ENCODE measurements around the gene CTXN1.

The CTXN1 gene

DNA sequence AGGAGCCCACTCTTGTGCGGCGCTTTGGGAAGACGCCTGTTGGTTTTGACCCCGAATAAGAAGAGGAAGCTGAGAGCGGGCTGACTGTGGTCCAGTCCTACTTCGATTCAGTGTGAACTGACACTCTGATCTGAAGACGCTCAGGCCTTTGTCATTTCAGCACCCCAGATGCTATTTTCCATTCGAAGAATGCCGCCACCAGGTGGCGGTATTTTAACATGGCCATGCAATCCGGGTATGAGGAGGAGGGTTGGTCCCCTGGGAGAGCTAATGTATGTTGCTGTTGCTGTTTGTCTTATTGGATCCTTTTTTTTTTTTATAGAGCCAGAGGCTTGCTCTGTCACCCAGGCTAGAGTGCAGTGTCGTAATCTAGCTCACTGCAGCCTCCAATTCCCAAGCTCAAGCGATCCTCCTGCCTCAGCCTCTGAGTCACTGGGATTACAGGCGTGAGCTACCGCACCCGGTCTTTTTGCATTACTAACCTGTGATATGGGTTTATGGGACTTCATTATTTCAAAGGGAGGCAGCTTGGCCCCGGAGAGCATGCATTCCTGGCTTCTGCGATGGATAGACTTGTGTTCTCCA, 18.3 kb upstream of the CTXN1 start (continued):
- TF ChIP-seq SCRT2 (tag by site-specific recombination; IDR thresholded peaks at IDR 0.05) (peak; percentile 62), ZSCAN30 (tag by site-specific recombination; IDR thresholded peaks at IDR 0.05) (0 out of 2 replicates have a peak, but pooled peaks have one; percentile 23), ZBTB17 (tag by site-specific recombination; IDR thresholded peaks at IDR 0.05) (peak; percentile 57), RBAK (tag by site-specific recombination; IDR thresholded peaks at IDR 0.05) (no peak), ZNF629 (tag by site-specific recombination; IDR thresholded peaks at IDR 0.05) (peak; percentile 32; the same call in 1 of the 2 replicates), ZNF654 (tag by site-specific recombination; IDR thresholded peaks at IDR 0.05; ENCODE audit: low read depth) (peak; percentile 86), ZNF510 (tag by site-specific recombination; IDR thresholded peaks at IDR 0.05; ENCODE audit: insufficient replicate concordance) (no peak), ZNF423 (tag by site-specific recombination; IDR thresholded peaks at IDR 0.05) (no peak), ZBTB21 (tag by site-specific recombination; IDR thresholded peaks at IDR 0.05) (peak; percentile 28; the same call in 1 of the 2 replicates), GLIS2 (tag by site-specific recombination; IDR thresholded peaks at IDR 0.05) (no peak), ZNF146 (tag by site-specific recombination; IDR thresholded peaks at IDR 0.05) (no peak), ZNF677 (tag by site-specific recombination; IDR thresholded peaks at IDR 0.05) (no peak), ZFP69B (tag by site-specific recombination; IDR thresholded peaks at IDR 0.05) (peak; percentile 61; the same call in 1 of the 2 replicates), TRIM28 (IDR thresholded peaks at IDR 0.05; ENCODE audit: borderline replicate concordance, low read length) (no peak), ZNF692 (tag by site-specific recombination; IDR thresholded peaks at IDR 0.05) (peak; percentile 64; the same call in 1 of the 2 replicates), ZNF558 (tag by site-specific recombination; IDR thresholded peaks at IDR 0.05) (peak; percentile 68; the same call in 1 of the 2 replicates), ZNF10 (tag by site-specific recombination; IDR thresholded peaks at IDR 0.05) (0 out of 2 replicates have a peak, but pooled peaks have one; percentile 29), ZNF544 (tag by site-specific recombination; IDR thresholded peaks at IDR 0.05) (no peak), ZSCAN23 (tag by site-specific recombination; IDR thresholded peaks at IDR 0.05) (0 out of 2 replicates have a peak, but pooled peaks have one; percentile 44), ZFP37 (tag by site-specific recombination; IDR thresholded peaks at IDR 0.05) (peak; percentile 79; the same call in 1 of the 2 replicates), ZNF24 (tag by site-specific recombination; IDR thresholded peaks at IDR 0.05) (0 out of 2 replicates have a peak, but pooled peaks have one; percentile 17), OVOL3 (tag by site-specific recombination; IDR thresholded peaks at IDR 0.05) (0 out of 2 replicates have a peak, but pooled peaks have one; percentile 21), ZNF341 (tag by site-specific recombination; IDR thresholded peaks at IDR 0.05; ENCODE audit: low read depth) (no peak), ZFHX2 (tag by site-specific recombination; conservative IDR thresholded peaks at IDR 0.05) (peak; percentile 36), ZFP41 (tag by site-specific recombination; IDR thresholded peaks at IDR 0.05; ENCODE audit: borderline replicate concordance) (no peak), BCL11A (tag by site-specific recombination; IDR thresholded peaks at IDR 0.05; ENCODE audit: low read depth) (peak; percentile 15; the same call in 1 of the 2 replicates)
- TF ChIP-seq, protein P1, sequence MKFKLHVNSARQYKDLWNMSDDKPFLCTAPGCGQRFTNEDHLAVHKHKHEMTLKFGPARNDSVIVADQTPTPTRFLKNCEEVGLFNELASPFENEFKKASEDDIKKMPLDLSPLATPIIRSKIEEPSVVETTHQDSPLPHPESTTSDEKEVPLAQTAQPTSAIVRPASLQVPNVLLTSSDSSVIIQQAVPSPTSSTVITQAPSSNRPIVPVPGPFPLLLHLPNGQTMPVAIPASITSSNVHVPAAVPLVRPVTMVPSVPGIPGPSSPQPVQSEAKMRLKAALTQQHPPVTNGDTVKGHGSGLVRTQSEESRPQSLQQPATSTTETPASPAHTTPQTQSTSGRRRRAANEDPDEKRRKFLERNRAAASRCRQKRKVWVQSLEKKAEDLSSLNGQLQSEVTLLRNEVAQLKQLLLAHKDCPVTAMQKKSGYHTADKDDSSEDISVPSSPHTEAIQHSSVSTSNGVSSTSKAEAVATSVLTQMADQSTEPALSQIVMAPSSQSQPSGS (tag by site-specific recombination; IDR thresholded peaks at IDR 0.05; ENCODE audit: low read depth) = 0 out of 2 replicates have a peak, but pooled peaks have one; percentile 36
- TF ChIP-seq, protein P2, sequence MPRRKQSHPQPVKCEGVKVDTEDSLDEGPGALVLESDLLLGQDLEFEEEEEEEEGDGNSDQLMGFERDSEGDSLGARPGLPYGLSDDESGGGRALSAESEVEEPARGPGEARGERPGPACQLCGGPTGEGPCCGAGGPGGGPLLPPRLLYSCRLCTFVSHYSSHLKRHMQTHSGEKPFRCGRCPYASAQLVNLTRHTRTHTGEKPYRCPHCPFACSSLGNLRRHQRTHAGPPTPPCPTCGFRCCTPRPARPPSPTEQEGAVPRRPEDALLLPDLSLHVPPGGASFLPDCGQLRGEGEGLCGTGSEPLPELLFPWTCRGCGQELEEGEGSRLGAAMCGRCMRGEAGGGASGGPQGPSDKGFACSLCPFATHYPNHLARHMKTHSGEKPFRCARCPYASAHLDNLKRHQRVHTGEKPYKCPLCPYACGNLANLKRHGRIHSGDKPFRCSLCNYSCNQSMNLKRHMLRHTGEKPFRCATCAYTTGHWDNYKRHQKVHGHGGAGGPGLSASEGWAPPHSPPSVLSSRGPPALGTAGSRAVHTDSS (tag by site-specific recombination; IDR thresholded peaks at IDR 0.05) = peak; percentile 75
- TF ChIP-seq, protein P3, sequence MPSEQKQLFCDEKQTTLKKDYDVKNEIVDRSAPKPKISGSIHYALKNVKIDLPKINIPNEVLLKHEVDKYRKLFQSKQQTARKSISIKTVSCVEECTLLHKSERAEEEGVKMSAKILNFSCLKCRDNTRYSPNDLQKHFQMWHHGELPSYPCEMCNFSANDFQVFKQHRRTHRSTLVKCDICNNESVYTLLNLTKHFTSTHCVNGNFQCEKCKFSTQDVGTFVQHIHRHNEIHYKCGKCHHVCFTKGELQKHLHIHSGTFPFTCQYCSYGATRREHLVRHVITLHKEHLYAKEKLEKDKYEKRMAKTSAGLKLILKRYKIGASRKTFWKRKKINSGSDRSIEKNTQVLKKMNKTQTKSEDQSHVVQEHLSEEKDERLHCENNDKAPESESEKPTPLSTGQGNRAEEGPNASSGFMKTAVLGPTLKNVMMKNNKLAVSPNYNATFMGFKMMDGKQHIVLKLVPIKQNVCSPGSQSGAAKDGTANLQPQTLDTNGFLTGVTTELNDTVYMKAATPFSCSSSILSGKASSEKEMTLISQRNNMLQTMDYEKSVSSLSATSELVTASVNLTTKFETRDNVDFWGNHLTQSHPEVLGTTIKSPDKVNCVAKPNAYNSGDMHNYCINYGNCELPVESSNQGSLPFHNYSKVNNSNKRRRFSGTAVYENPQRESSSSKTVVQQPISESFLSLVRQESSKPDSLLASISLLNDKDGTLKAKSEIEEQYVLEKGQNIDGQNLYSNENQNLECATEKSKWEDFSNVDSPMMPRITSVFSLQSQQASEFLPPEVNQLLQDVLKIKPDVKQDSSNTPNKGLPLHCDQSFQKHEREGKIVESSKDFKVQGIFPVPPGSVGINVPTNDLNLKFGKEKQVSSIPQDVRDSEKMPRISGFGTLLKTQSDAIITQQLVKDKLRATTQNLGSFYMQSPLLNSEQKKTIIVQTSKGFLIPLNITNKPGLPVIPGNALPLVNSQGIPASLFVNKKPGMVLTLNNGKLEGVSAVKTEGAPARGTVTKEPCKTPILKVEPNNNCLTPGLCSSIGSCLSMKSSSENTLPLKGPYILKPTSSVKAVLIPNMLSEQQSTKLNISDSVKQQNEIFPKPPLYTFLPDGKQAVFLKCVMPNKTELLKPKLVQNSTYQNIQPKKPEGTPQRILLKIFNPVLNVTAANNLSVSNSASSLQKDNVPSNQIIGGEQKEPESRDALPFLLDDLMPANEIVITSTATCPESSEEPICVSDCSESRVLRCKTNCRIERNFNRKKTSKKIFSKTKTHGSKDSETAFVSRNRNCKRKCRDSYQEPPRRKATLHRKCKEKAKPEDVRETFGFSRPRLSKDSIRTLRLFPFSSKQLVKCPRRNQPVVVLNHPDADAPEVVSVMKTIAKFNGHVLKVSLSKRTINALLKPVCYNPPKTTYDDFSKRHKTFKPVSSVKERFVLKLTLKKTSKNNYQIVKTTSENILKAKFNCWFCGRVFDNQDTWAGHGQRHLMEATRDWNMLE (tag by site-specific recombination; conservative IDR thresholded peaks at IDR 0.05; ENCODE audit: low read depth) = 0 out of 2 replicates have a peak, but pooled peaks have one; percentile 16
- TF ChIP-seq, protein P4, sequence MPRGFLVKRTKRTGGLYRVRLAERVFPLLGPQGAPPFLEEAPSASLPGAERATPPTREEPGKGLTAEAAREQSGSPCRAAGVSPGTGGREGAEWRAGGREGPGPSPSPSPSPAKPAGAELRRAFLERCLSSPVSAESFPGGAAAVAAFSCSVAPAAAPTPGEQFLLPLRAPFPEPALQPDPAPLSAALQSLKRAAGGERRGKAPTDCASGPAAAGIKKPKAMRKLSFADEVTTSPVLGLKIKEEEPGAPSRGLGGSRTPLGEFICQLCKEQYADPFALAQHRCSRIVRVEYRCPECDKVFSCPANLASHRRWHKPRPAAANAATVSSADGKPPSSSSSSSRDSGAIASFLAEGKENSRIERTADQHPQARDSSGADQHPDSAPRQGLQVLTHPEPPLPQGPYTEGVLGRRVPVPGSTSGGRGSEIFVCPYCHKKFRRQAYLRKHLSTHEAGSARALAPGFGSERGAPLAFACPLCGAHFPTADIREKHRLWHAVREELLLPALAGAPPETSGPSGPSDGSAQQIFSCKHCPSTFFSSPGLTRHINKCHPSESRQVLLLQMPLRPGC (tag by site-specific recombination; IDR thresholded peaks at IDR 0.05) = peak; percentile 64
